T-cell (primary cell): ENCODE results near the gene SPPL2A. TPM values are rescaled to one million over a fixed set of nuclear protein-coding genes. Genes with fewer than 3 reads are reported as not detected.

Source experiments
- ATAC-seq, 4 experiments: fragments of 200-7000 bp in 3 of 4; fragments of 150-1000 bp in 1 of 4; cut with Tn5 transposase; replicated peaks in 1 of 4; 1 replicate in 3 of 4; 2 replicates in 1 of 4; pipeline ENCODE4 v1.10.0; 2021; ENCODE audit warnings: moderate library complexity in 3 of 4, mild to moderate bottlenecking in 2 of 4, moderate number of reproducible peaks in 1 of 4
- CTCF ChIA-PET, 2 donors: fragments of 300-600 bp; sonication (Branson Sonifier 250); formaldehyde crosslinking; loops; one replicate each; lab custom pipeline; 2022; ENCODE audit warnings: antibody characterized with exemption in 2 of 2; lab: Charles Lee
- POLR2A ChIA-PET, 2 donors: fragments of 300-600 bp; sonication (Branson Sonifier 250); formaldehyde crosslinking; loops; one replicate each; lab custom pipeline; 2022; ENCODE audit warnings: antibody characterized with exemption in 2 of 2; lab: Charles Lee
- DNase-seq, 35 experiments: peaks; one replicate each; pipeline versions ENCODE4 v3.0.0 to v3.0.0-alpha.2; 2013 to 2023
- H3K27ac ChIP-seq: one replicate; pipeline ENCODE4 v1.5.1; 2013; ENCODE audit warnings: low read length
- H3K27me3 ChIP-seq, 2 experiments: replicated peaks in 1 of 2; 1 replicate in 1 of 2; 2 replicates in 1 of 2; pipeline versions ENCODE4 v1.6.1 to v1.7.0; 2013; ENCODE audit warnings: low read length in 1 of 2, mixed read lengths in 1 of 2; ENCODE audit not compliant: control insufficient read depth in 2 of 2, insufficient read depth in 2 of 2; ENCODE audit errors: extremely low read depth in 1 of 2
- H3K36me3 ChIP-seq, 2 donors: 1 replicate in 1 of 2; 2 replicates in 1 of 2; pipeline versions ENCODE4 v1.6.1 to v1.7.0; 2013; ENCODE audit warnings: low read length in 1 of 2; ENCODE audit not compliant: control insufficient read depth in 2 of 2, insufficient read depth in 1 of 2; ENCODE audit errors: extremely low read depth in 1 of 2
- H3K4me1 ChIP-seq, 2 experiments: 1 replicate in 1 of 2; 2 replicates in 1 of 2; pipeline versions ENCODE4 v1.6.1 to v1.7.0; 2013; ENCODE audit warnings: low read length in 2 of 2, mixed read lengths in 1 of 2; ENCODE audit not compliant: insufficient read depth in 2 of 2, control insufficient read depth in 1 of 2; ENCODE audit errors: extremely low read depth in 1 of 2
- H3K4me3 ChIP-seq, 2 donors: 1 replicate in 1 of 2; 2 replicates in 1 of 2; pipeline versions ENCODE4 v1.5.1 to v1.7.0; 2013; ENCODE audit warnings: mild to moderate bottlenecking in 2 of 2, low read length in 1 of 2, moderate library complexity in 1 of 2; ENCODE audit not compliant: control insufficient read depth in 1 of 2; ENCODE audit errors: extremely low read depth in 1 of 2
- H3K9me3 ChIP-seq: 2 replicates; pipeline ENCODE4 v1.7.0; 2013
- H3K27ac Mint-ChIP-seq, 2 donors: one replicate each; pipeline ENCODE4 v1.8.0; 2020 to 2021; ENCODE audit warnings: mild to moderate bottlenecking in 2 of 2, mixed read lengths in 2 of 2
- H3K27me3 Mint-ChIP-seq, 2 donors: one replicate each; pipeline ENCODE4 v1.8.0; 2021 to 2022; ENCODE audit warnings: mixed read lengths in 2 of 2
- H3K36me3 Mint-ChIP-seq: one replicate; pipeline ENCODE4 v1.8.0; 2021; ENCODE audit warnings: mixed read lengths
- H3K4me1 Mint-ChIP-seq, 3 donors: one replicate each; pipeline ENCODE4 v1.8.0; 2020 to 2022; ENCODE audit warnings: mixed read lengths in 3 of 3, mild to moderate bottlenecking in 1 of 3
- H3K4me3 Mint-ChIP-seq, 3 donors: one replicate each; pipeline ENCODE4 v1.8.0; 2020 to 2022; ENCODE audit warnings: mild to moderate bottlenecking in 3 of 3, mixed read lengths in 3 of 3, moderate library complexity in 3 of 3
- H3K9me3 Mint-ChIP-seq, 3 donors: one replicate each; pipeline ENCODE4 v1.8.0; 2020 to 2022; ENCODE audit warnings: mixed read lengths in 3 of 3
- WGBS: methylation state at CpG from one replicate; pipeline ENCODE4 v1.1.5; 2013; ENCODE audit warnings: missing lambda C conversion rate; ENCODE audit not compliant: insufficient coverage; 5-methylcytosine and 5-hydroxymethylcytosine counted together
- total RNA-seq, 35 experiments: library from RNA in 6 of 35; stranded (reverse) in 6 of 35; fragments of 120-200 nt in 1 of 35; gene quantifications; one replicate each; pipeline versions ENCODE4 v1.2.1 to v1.2.4 and lab custom pipeline; 2013 to 2026

The SPPL2A gene
- total RNA-seq, 5 donors from 2014 or later (not counting 1 experiment from before 2014, with no cell fraction given): 32.2 to 56.9 (median 48.8) TPM

DNA sequence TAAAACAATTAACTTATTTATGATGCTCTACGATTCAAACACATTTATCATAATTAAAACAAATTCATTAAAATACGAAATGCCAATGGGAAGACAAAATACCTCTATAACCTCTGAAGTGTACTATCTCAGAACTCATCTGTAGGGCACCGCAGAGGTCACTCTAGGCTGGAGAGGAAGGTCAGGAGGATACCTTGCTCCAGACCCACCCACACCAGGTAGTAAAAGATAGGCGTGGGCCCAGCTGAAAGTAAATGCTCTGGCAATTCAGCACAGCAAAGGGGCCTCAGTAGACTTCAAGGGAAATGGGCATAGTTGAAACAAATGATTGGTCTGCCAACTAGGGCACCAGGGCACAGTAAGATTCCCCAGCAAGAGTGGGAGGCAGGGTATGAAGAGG is 26.0 kb upstream of the SPPL2A start:
- Histone ChIP-seq H3K9me3 (no peaks in the 10 kb centered on the region), H3K4me1 (no peaks in the 10 kb centered on the region), H3K27ac (no peak overlapping the region), H3K4me3 (no peak overlapping the region), H3K36me3 (no peaks in the 10 kb centered on the region), H3K27me3 (peaks cover 0 to 2% of the 10 kb centered on the region in 2 experiments)
- ChIA-PET POLR2A (no interaction called here), CTCF (no interaction called here)
- ATAC-seq (no peak), DNase-seq (no peak)
- no peaks in the 10 kb centered on the region for H3K9me3 Mint-ChIP-seq
- no peak overlapping the region for H3K27ac Mint-ChIP-seq
- WGBS: no CpG with 5 or more reads among the region's 4 CpGs
- no peaks in the 10 kb centered on the region for H3K4me1 Mint-ChIP-seq
- H3K27me3 Mint-ChIP-seq: no peaks in the 10 kb centered on the region
- no peak overlapping the region for H3K4me3 Mint-ChIP-seq
- no peaks in the 10 kb centered on the region for H3K36me3 Mint-ChIP-seq

DNA sequence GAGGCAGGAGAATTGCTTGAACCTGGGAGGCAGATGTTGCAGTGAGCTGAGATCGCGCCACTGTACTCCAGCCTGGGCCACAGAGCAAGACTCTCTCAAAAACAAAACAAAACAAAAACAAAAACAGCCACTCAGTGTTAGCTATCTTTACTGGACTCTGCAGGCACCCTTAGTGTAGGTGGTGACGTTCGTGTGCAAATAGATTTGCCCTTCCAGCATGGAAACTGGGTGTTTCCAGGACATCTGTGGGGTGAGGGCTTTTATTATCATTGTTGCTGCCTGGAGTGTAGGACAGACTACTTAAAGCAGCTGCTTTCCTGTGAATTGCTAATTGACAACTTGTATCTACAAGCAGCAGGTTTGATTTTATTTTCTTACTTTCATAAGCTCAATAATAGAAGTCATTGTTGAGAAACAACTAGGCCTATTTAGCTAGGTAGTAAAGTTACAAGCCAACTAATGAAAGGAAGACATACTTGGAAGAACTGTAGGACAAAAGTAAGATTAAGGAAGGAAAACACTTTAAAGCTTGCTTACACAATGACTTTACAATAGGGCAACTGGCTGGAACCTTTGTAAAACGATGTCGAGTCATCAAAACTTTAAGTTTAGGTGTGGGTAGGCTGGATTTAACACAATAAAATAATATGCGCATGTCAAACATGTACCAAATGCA is 25.4 kb upstream of the SPPL2A start:
- no peaks in the 10 kb centered on the region for H3K9me3 ChIP-seq
- no peaks in the 10 kb centered on the region for H3K36me3 ChIP-seq
- no peaks in the 10 kb centered on the region for H3K36me3 Mint-ChIP-seq
- H3K27me3 ChIP-seq: peaks cover 0 to 2% of the 10 kb centered on the region in 2 experiments
- no peaks in the 10 kb centered on the region for H3K4me1 Mint-ChIP-seq
- no peak overlapping the region for H3K27ac ChIP-seq
- no peaks in the 10 kb centered on the region for H3K9me3 Mint-ChIP-seq
- H3K4me1 ChIP-seq: no peaks in the 10 kb centered on the region
- H3K27me3 Mint-ChIP-seq: no peaks in the 10 kb centered on the region
- WGBS: no CpG with 5 or more reads among the region's 7 CpGs
- DNase-seq (no peak), ATAC-seq (no peak)
- ChIA-PET CTCF (no interaction called here), POLR2A (no interaction called here)
- no peak overlapping the region for H3K4me3 ChIP-seq
- H3K4me3 Mint-ChIP-seq: no peak overlapping the region
- H3K27ac Mint-ChIP-seq: no peak overlapping the region

- H3K36me3 ChIP-seq: no peaks in the 10 kb centered on the region
- ATAC-seq (no peak), DNase-seq (no peak)
- no peak overlapping the region for H3K27ac ChIP-seq
- CTCF ChIA-PET: interaction anchor here in 1 of 2 donors (0.7 kb wide), 1 partner anchor 9 kb away, joined by 5 read pairs; no protein-coding TSS in a partner anchor
- POLR2A ChIA-PET: no interaction called here
- H3K4me1 ChIP-seq: no peaks in the 10 kb centered on the region
- Mint-ChIP-seq H3K36me3 (no peaks in the 10 kb centered on the region), H3K4me1 (no peaks in the 10 kb centered on the region), H3K4me3 (no peak overlapping the region), H3K27ac (no peak overlapping the region), H3K9me3 (no peaks in the 10 kb centered on the region), H3K27me3 (no peaks in the 10 kb centered on the region)
- WGBS: 93% methylated on average over 2 of the region's 3 CpGs
- no peak overlapping the region for H3K4me3 ChIP-seq
- no peaks in the 10 kb centered on the region for H3K9me3 ChIP-seq
- H3K27me3 ChIP-seq: peaks cover 0 to 2% of the 10 kb centered on the region in 2 experiments
Observed at GRCh38 chr15:50786871-50787270, 21.4 kb upstream of the SPPL2A start.

- no peaks in the 10 kb centered on the region for H3K9me3 ChIP-seq
- H3K4me3 ChIP-seq: no peak overlapping the region
- no peak overlapping the region for H3K27ac ChIP-seq
- no peak overlapping the region for H3K27ac Mint-ChIP-seq
- H3K4me3 Mint-ChIP-seq: no peak overlapping the region
- DNase-seq (no peak), ATAC-seq (no peak)
- H3K36me3 ChIP-seq: no peaks in the 10 kb centered on the region
- H3K27me3 Mint-ChIP-seq: no peaks in the 10 kb centered on the region
- H3K9me3 Mint-ChIP-seq: no peaks in the 10 kb centered on the region
- CTCF ChIA-PET: no interaction called here
- no peaks in the 10 kb centered on the region for H3K4me1 Mint-ChIP-seq
- 100% methylated on average over 2 of the region's 2 CpGs for WGBS
- no peaks in the 10 kb centered on the region for H3K36me3 Mint-ChIP-seq
- H3K27me3 ChIP-seq: peaks cover 0 to 2% of the 10 kb centered on the region in 2 experiments
- POLR2A ChIA-PET: no interaction called here
- H3K4me1 ChIP-seq: no peaks in the 10 kb centered on the region
Observed at GRCh38 chr15:50786438-50786837, 20.9 kb upstream of the SPPL2A start.

DNA sequence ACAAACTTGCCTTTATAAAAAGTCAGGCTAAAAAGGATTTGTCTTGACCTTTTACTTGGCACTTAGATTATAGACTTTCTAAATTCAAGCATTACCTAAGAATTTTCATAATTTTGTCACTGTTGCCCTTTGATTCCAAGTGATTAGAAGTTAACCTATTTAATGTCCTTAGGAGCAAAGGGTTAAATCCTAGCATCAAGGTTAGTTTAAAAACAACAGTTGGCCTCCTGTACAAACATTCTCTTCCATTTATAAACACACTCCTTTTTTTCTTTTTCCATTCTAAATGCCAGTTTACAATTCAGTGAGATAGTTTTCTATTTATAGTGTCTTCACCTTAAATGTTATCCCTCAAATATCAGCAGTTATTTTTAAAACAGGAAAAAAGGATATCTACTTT is 18.4 kb upstream of the SPPL2A start:
- Mint-ChIP-seq H3K4me1 (no peaks in the 10 kb centered on the region), H3K27me3 (no peaks in the 10 kb centered on the region), H3K27ac (no peak overlapping the region), H3K36me3 (no peaks in the 10 kb centered on the region), H3K9me3 (no peaks in the 10 kb centered on the region), H3K4me3 (no peak overlapping the region)
- ChIA-PET POLR2A (interaction anchor here in 1 of 2 donors (0.6 kb wide), 1 partner anchor 299 kb away, joined by 3 read pairs; no protein-coding TSS in a partner anchor), CTCF (no interaction called here)
- ATAC-seq: no peak
- Histone ChIP-seq H3K4me3 (no peak overlapping the region), H3K36me3 (no peaks in the 10 kb centered on the region), H3K9me3 (no peaks in the 10 kb centered on the region), H3K27ac (no peak overlapping the region), H3K27me3 (peaks cover 0 to 2% of the 10 kb centered on the region in 2 experiments), H3K4me1 (no peaks in the 10 kb centered on the region)
- no peak for DNase-seq

DNA sequence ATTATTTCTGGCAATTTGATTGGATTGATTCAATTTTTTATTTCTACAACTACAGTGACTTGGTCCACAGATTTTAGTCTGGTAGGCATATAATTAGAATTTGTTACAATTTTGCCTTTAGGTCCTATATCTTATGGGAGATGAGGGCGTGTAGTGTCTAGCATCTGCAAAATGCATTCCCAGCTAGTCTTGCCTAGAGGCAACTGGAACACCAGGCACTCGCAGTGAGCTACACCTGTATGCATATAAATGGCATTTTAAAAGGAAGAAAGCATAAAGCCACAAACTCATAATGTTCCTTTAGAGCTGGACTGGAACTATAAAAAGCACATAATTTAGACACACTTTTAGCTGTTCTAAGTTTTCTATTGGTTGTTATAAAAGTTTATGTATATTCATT is 17.9 kb upstream of the SPPL2A start:
- DNase-seq (no peak), ATAC-seq (no peak)
- no peaks in the 10 kb centered on the region for H3K27me3 ChIP-seq
- no peaks in the 10 kb centered on the region for H3K36me3 Mint-ChIP-seq
- no peaks in the 10 kb centered on the region for H3K9me3 ChIP-seq
- H3K4me3 Mint-ChIP-seq: no peak overlapping the region
- no peaks in the 10 kb centered on the region for H3K4me1 Mint-ChIP-seq
- H3K9me3 Mint-ChIP-seq: no peaks in the 10 kb centered on the region
- no peak overlapping the region for H3K27ac ChIP-seq
- no peak overlapping the region for H3K27ac Mint-ChIP-seq
- no peaks in the 10 kb centered on the region for H3K36me3 ChIP-seq
- POLR2A ChIA-PET: interaction anchor here in 1 of 2 donors (0.6 kb wide), 1 partner anchor 298 kb away, joined by 3 read pairs; no protein-coding TSS in a partner anchor
- no peaks in the 10 kb centered on the region for H3K27me3 Mint-ChIP-seq
- no peaks in the 10 kb centered on the region for H3K4me1 ChIP-seq
- CTCF ChIA-PET: no interaction called here
- no peak overlapping the region for H3K4me3 ChIP-seq
- no CpG with 5 or more reads among the region's 2 CpGs for WGBS
